Stomach (tissue), 9 donors: Measurements from ENCODE around the gene AKAP13. TPM values are rescaled to one million over a fixed set of nuclear protein-coding genes. Genes with fewer than 3 reads are reported as not detected.

ENCODE experiments used
- DNase-seq, 2 donors: peaks; one replicate each; pipeline versions ENCODE4 v3.0.0 to v3.0.0-alpha.2; 2013 to 2019
- H3K27ac ChIP-seq, 5 donors: fragments of 200-600 bp in 4 of 5; sonication (generic) in 4 of 5; one replicate each; pipeline ENCODE4 v1.5.1; 2013 to 2019; ENCODE audit warnings: mild to moderate bottlenecking in 1 of 5, moderate library complexity in 1 of 5
- H3K27me3 ChIP-seq, 3 donors: fragments of 200-600 bp; sonication (generic); one replicate each; pipeline ENCODE4 v1.5.1; 2017 to 2019; ENCODE audit warnings: mixed run types in 1 of 3
- H3K36me3 ChIP-seq, 4 donors: fragments of 200-600 bp; sonication (generic); 1 replicate in 3 of 4; 2 replicates in 1 of 4; pipeline ENCODE4 v1.5.1; 2016 to 2019
- H3K4me1 ChIP-seq, 4 donors: fragments of 200-600 bp; sonication (generic); one replicate each; pipeline ENCODE4 v1.5.1; 2016 to 2019
- H3K4me3 ChIP-seq, 4 donors: fragments of 200-600 bp; sonication (generic) in 3 of 4; one replicate each; pipeline ENCODE4 v1.5.1; 2016 to 2019; ENCODE audit warnings: mild to moderate bottlenecking in 1 of 4
- H3K9me3 ChIP-seq, 4 donors: fragments of 200-600 bp; sonication (generic); one replicate each; pipeline ENCODE4 v1.5.1; 2016 to 2019
- EP300 ChIP-seq: sonication (generic); formaldehyde crosslinking; IDR thresholded peaks from one replicate; pipeline ENCODE4 v1.6.1; 2017; ENCODE audit warnings: antibody characterized with exemption
- POLR2A ChIP-seq, 4 donors: fragments of 450-650 bp; IDR thresholded peaks; one replicate each; pipeline ENCODE4 v1.6.1; 2016; ENCODE audit warnings: antibody characterized with exemption in 4 of 4, control low read depth in 2 of 4, mild to moderate bottlenecking in 1 of 4, moderate library complexity in 1 of 4
- POLR2AphosphoS5 ChIP-seq, 3 donors: sonication (generic); formaldehyde crosslinking; IDR thresholded peaks; one replicate each; pipeline ENCODE4 v1.6.1; 2016; ENCODE audit warnings: antibody characterized with exemption in 3 of 3
- WGBS, 5 donors: extraction: QIAGEN DNeasy Blood & Tissue Kit in 3 of 5; methylation state at CpG; one replicate each; pipeline versions ENCODE4 v1.1.5 to v1.1.7; 2013 to 2018; 5-methylcytosine and 5-hydroxymethylcytosine counted together
- intact Hi-C: fragments of 100-400 bp; cut with DNase I; formaldehyde crosslinking; loops from one replicate; pipeline ENCODE4 v1.15.1; 2023; ENCODE audit warnings: low total_unique reads
- polyA plus RNA-seq, 3 donors: library from polyadenylated mRNA; stranded (reverse); fragments of 200-250 nt; gene quantifications; one replicate each; pipeline ENCODE4 v1.2.3, GENCODE V29; 2013
- total RNA-seq, 5 donors: library from RNA; depleted of rRNA; stranded (reverse); fragments of >200 nt; gene quantifications; one replicate each; pipeline versions ENCODE4 v1.1.0 to v1.2.3, GENCODE V29; 2014 to 2016
- TF ChIP-seq, protein P1 (sequence below), 7 experiments: fragments of 450-650 bp in 4 of 7; fragments of 200-600 bp in 3 of 7; sonication (generic) in 3 of 7; IDR thresholded peaks; one replicate each; pipeline ENCODE4 v1.5.1; 2016 to 2019; ENCODE audit warnings: antibody characterized with exemption in 7 of 7, control low read depth in 2 of 7, mild to moderate bottlenecking in 1 of 7
- donor health status: healthy with polysubstance abuse.
- donor health status: Bipolar disorder and iron deficiency.
- donor health status: healthy.

AKAP13 gene
- total and polyA plus RNA-seq, 8 donors: 33.1 to 395 (median 138) TPM

GRCh38 chr15:85778107-85778776, 397.8 kb downstream of the AKAP13 start:
- TF ChIP-seq EP300 (no peak), POLR2AphosphoS5 (IDR thresholded peaks at IDR 0.05) (no peak), POLR2A (IDR thresholded peaks at IDR 0.05) (no peak)
- TF ChIP-seq, protein P1, sequence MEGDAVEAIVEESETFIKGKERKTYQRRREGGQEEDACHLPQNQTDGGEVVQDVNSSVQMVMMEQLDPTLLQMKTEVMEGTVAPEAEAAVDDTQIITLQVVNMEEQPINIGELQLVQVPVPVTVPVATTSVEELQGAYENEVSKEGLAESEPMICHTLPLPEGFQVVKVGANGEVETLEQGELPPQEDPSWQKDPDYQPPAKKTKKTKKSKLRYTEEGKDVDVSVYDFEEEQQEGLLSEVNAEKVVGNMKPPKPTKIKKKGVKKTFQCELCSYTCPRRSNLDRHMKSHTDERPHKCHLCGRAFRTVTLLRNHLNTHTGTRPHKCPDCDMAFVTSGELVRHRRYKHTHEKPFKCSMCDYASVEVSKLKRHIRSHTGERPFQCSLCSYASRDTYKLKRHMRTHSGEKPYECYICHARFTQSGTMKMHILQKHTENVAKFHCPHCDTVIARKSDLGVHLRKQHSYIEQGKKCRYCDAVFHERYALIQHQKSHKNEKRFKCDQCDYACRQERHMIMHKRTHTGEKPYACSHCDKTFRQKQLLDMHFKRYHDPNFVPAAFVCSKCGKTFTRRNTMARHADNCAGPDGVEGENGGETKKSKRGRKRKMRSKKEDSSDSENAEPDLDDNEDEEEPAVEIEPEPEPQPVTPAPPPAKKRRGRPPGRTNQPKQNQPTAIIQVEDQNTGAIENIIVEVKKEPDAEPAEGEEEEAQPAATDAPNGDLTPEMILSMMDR (IDR thresholded peaks at IDR 0.05): no peak
- intact Hi-C loops: no loop called here
- Histone ChIP-seq H3K36me3 (no peaks in the 10 kb centered on the region), H3K4me3 (no peak overlapping the region), H3K27ac (no peak overlapping the region), H3K4me1 (peaks cover 1 to 19% (median 6%) of the 10 kb centered on the region in 4 donors), H3K9me3 (no peaks in the 10 kb centered on the region), H3K27me3 (no peaks in the 10 kb centered on the region)
- 70 to 79% (median 73%) methylated on average over 9 to 10 of the region's 10 CpGs for WGBS, 5 donors
- DNase-seq: no peak

GRCh38 chr15:85779249-85779648, 398.8 kb downstream of the AKAP13 start:
- DNase-seq: no peak
- intact Hi-C loops: no loop called here
- Histone ChIP-seq H3K27me3 (no peaks in the 10 kb centered on the region), H3K9me3 (no peaks in the 10 kb centered on the region), H3K4me1 (peaks cover 0 to 19% (median 6%) of the 10 kb centered on the region in 4 donors), H3K4me3 (no peak overlapping the region), H3K27ac (no peak overlapping the region), H3K36me3 (no peaks in the 10 kb centered on the region)
- WGBS, 5 donors: 88 to 100% (median 90%) methylated on average over 1 of the region's 1 CpG
- TF ChIP-seq, protein P1 (IDR thresholded peaks at IDR 0.05): no peak
- no peak for TF ChIP-seq POLR2A (IDR thresholded peaks at IDR 0.05)
- no peak for TF ChIP-seq EP300
- TF ChIP-seq POLR2AphosphoS5 (IDR thresholded peaks at IDR 0.05): no peak

DNA sequence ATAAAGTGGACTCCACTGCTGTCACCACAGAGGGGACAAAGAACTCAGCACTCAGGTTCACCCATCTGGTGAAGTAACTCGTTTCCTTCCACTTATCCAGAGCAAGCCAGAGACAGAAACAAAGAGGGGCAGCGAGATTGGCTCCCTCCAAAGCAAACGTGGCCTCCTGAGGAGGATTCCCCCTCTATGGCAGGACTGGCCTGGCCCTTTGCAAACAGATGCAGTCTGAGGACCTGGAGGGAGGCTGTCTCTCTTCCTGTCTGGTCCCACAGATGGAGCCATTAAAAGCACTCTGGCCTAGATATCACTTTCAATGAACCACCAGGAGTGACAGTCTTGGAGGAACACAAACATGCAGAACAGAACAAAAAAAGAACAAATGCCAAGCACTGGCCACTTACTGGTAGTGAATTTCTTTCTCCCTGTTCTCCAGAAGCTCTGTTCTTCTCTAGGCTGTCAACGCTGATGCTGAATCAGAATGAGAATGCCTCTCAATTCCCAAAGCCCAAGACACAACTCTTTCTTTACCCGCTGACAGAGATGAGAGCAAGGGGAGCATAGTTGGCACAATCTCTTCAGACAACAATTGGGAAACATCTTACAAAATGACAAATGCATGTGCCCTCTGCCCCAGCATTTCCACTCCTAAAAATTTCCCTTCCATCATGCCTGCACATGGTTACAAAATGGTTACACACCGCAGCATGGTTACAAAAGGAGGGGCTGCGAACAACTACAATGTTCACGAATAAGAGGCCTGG, 400.0 kb downstream of the AKAP13 start:
- intact Hi-C loops: no loop called here

GRCh38 chr15:85781099-85781498, 400.7 kb downstream of the AKAP13 start:
- Histone ChIP-seq H3K27ac (no peak overlapping the region), H3K9me3 (no peaks in the 10 kb centered on the region), H3K27me3 (no peaks in the 10 kb centered on the region), H3K4me3 (no peak overlapping the region), H3K4me1 (peaks cover 16 to 35% (median 20%) of the 10 kb centered on the region in 4 donors), H3K36me3 (no peaks in the 10 kb centered on the region)
- 79 to 89% (median 87%) methylated on average over 7 of the region's 7 CpGs for WGBS, 5 donors
- intact Hi-C loops: no loop called here
- TF ChIP-seq POLR2AphosphoS5 (IDR thresholded peaks at IDR 0.05) (no peak), POLR2A (IDR thresholded peaks at IDR 0.05) (no peak), EP300 (no peak)
- TF ChIP-seq, protein P1 (IDR thresholded peaks at IDR 0.05): no peak
- DNase-seq: no peak

More for the DNA sequence above, 400.0 kb downstream of the AKAP13 start:
- DNase-seq: no peak
- Histone ChIP-seq H3K4me3 (no peak overlapping the region), H3K27me3 (no peaks in the 10 kb centered on the region), H3K4me1 (peaks cover 9 to 28% (median 13%) of the 10 kb centered on the region in 4 donors), H3K9me3 (no peaks in the 10 kb centered on the region), H3K27ac (no peak overlapping the region), H3K36me3 (no peaks in the 10 kb centered on the region)
- TF ChIP-seq EP300: no peak
- no peak for TF ChIP-seq POLR2A (IDR thresholded peaks at IDR 0.05)
- TF ChIP-seq, protein P1 (IDR thresholded peaks at IDR 0.05): no peak
- WGBS, 5 donors: 80 to 85% (median 80%) methylated on average over 8 of the region's 8 CpGs
